ENCODE measurements around the gene HLCS. TPM values are rescaled to one million over a fixed set of nuclear protein-coding genes. Genes with fewer than 3 reads are reported as not detected.

Gene HLCS
- polyA plus RNA-seq, 3 donors, result 17.0 to 17.9 (median 17.2) TPM

GRCh38 chr21:36747041-36747814 is 219.2 kb downstream of the HLCS start:
- no peak for DNase-seq

GRCh38 chr21:36745459-36745858 is 221.0 kb downstream of the HLCS start:
- no peak for DNase-seq

- no peak for DNase-seq
Observed at GRCh38 chr21:36744560-36745231, 221.8 kb downstream of the HLCS start.

GRCh38 chr21:36744190-36744559 is 222.3 kb downstream of the HLCS start:
- DNase-seq, result no peak

GRCh38 chr21:36743446-36743845 is 223.0 kb downstream of the HLCS start:
- no peak for DNase-seq

GRCh38 chr21:36743008-36743407 is 223.5 kb downstream of the HLCS start:
- no peak for DNase-seq

GRCh38 chr21:36741506-36741905 is 225.0 kb downstream of the HLCS start:
- DNase-seq, result no peak

- no peak for DNase-seq
Observed at GRCh38 chr21:36738489-36739126, 227.9 kb downstream of the HLCS start.

- DNase-seq, result no peak
Observed at GRCh38 chr21:36735724-36736320, 230.6 kb downstream of the HLCS start.

- no peak for DNase-seq
Observed at GRCh38 chr21:36735201-36735515, 231.3 kb downstream of the HLCS start.

- no peak for DNase-seq
Observed at GRCh38 chr21:36734367-36735200, 231.9 kb downstream of the HLCS start.

GRCh38 chr21:36733857-36734256 is 232.6 kb downstream of the HLCS start:
- DNase-seq, result no peak

- no peak for DNase-seq
Observed at GRCh38 chr21:36732761-36733160, 233.7 kb downstream of the HLCS start.

- DNase-seq, result no peak
Observed at GRCh38 chr21:36732217-36732616, 234.3 kb downstream of the HLCS start.

- no peak for DNase-seq
Observed at GRCh38 chr21:36730291-36731281, 235.9 kb downstream of the HLCS start.

GRCh38 chr21:36729310-36729970 is 237.0 kb downstream of the HLCS start:
- DNase-seq, result peak; percentile 87

- DNase-seq, result peak; percentile 75
Observed at GRCh38 chr21:36728371-36729111, 237.9 kb downstream of the HLCS start.

- DNase-seq, result no peak
Observed at GRCh38 chr21:36727866-36728265, 238.6 kb downstream of the HLCS start.

GRCh38 chr21:36725793-36726386 is 240.6 kb downstream of the HLCS start:
- DNase-seq, result no peak

Measured in renal pelvis (tissue), 4 donors.